Type B pancreatic cell (in vitro differentiated cells): ENCODE measurements around the gene SLC26A1. TPM values are rescaled to one million over a fixed set of nuclear protein-coding genes. Genes with fewer than 3 reads are reported as not detected.

ENCODE experiments used
- DNase-seq: peaks from one replicate; pipeline ENCODE4 v3.0.0; 2021; ENCODE audit warnings: mixed read lengths; ENCODE audit not compliant: unreplicated experiment; ENCODE audit errors: extremely low spot score
- H3K27ac Mint-ChIP-seq: 2 replicates; pipeline ENCODE4 v1.8.0; 2021; ENCODE audit warnings: mild to moderate bottlenecking, mixed read lengths
- H3K27me3 Mint-ChIP-seq: 2 replicates; pipeline ENCODE4 v1.8.0; 2021; ENCODE audit warnings: mixed read lengths
- H3K36me3 Mint-ChIP-seq: 2 replicates; pipeline ENCODE4 v1.8.0; 2021; ENCODE audit warnings: mixed read lengths
- H3K4me1 Mint-ChIP-seq: one replicate; pipeline ENCODE4 v1.8.0; 2021; ENCODE audit warnings: mixed read lengths; ENCODE audit not compliant: unreplicated experiment
- H3K4me3 Mint-ChIP-seq: 2 replicates; pipeline ENCODE4 v1.8.0; 2021; ENCODE audit warnings: mild to moderate bottlenecking, mixed read lengths
- H3K9me3 Mint-ChIP-seq: 2 replicates; pipeline ENCODE4 v1.8.0; 2021; ENCODE audit warnings: mixed read lengths
- CTCF ChIP-seq: fragments of 200-600 bp; sonication (generic); conservative IDR thresholded peaks from 2 replicates; pipeline ENCODE4 v1.5.0; 2021; ENCODE audit warnings: antibody characterized with exemption, mild to moderate bottlenecking
- total RNA-seq: library from RNA; stranded (reverse); gene quantifications from 2 replicates; pipeline ENCODE4 v1.2.1, GENCODE V29; 2021; ENCODE audit warnings: low replicate concordance

SLC26A1 gene
- total RNA-seq, 1 donor from 2014 or later: 2.8 TPM

GRCh38 chr4:965048-965765 is 28.0 kb downstream of the SLC26A1 start:
- no peak for DNase-seq
- no peaks in the 10 kb centered on the region for H3K36me3 Mint-ChIP-seq
- H3K4me3 Mint-ChIP-seq: no peak overlapping the region
- no peak for TF ChIP-seq CTCF
- H3K4me1 Mint-ChIP-seq: no peaks in the 10 kb centered on the region
- H3K9me3 Mint-ChIP-seq: no peaks in the 10 kb centered on the region
- no peak overlapping the region for H3K27ac Mint-ChIP-seq
- no peaks in the 10 kb centered on the region for H3K27me3 Mint-ChIP-seq

- no peak for DNase-seq
- Mint-ChIP-seq H3K36me3 (no peaks in the 10 kb centered on the region), H3K9me3 (no peaks in the 10 kb centered on the region), H3K4me3 (no peak overlapping the region), H3K27ac (no peak overlapping the region), H3K27me3 (no peaks in the 10 kb centered on the region), H3K4me1 (no peaks in the 10 kb centered on the region)
- TF ChIP-seq CTCF: no peak
Observed at GRCh38 chr4:964346-965025, 28.7 kb downstream of the SLC26A1 start.

- Mint-ChIP-seq H3K4me1 (no peaks in the 10 kb centered on the region), H3K36me3 (no peaks in the 10 kb centered on the region), H3K27me3 (no peaks in the 10 kb centered on the region), H3K9me3 (no peaks in the 10 kb centered on the region), H3K4me3 (no peak overlapping the region), H3K27ac (no peak overlapping the region)
- no peak for TF ChIP-seq CTCF
- DNase-seq: no peak
Observed at GRCh38 chr4:963276-964225, 29.7 kb downstream of the SLC26A1 start.

GRCh38 chr4:962231-963208 is 30.7 kb downstream of the SLC26A1 start:
- no peak overlapping the region for H3K27ac Mint-ChIP-seq

More at GRCh38 chr4:962231-963208, 30.7 kb downstream of the SLC26A1 start:
- no peak for DNase-seq
- Mint-ChIP-seq H3K4me3 (no peak overlapping the region), H3K36me3 (no peaks in the 10 kb centered on the region), H3K27me3 (no peaks in the 10 kb centered on the region), H3K9me3 (no peaks in the 10 kb centered on the region), H3K4me1 (no peaks in the 10 kb centered on the region)
- no peak for TF ChIP-seq CTCF
